GM21619 (cell line): ENCODE measurements around the gene CLCNKB.
A peak's percentile ranks its signal among the peaks of the same experiment; 100 is the strongest.
"Not testable (repeated sequence)": the region's sequence is repeated elsewhere in the genome, so short reads cannot be mapped to it uniquely, and the experiment has no call there.

Experiments used
- ATAC-seq: cut with Tn5 transposase; IDR thresholded peaks from one replicate; pipeline ENCODE4 v1.9.1; 2021; ENCODE audit not compliant: unreplicated experiment

Gene CLCNKB

DNA sequence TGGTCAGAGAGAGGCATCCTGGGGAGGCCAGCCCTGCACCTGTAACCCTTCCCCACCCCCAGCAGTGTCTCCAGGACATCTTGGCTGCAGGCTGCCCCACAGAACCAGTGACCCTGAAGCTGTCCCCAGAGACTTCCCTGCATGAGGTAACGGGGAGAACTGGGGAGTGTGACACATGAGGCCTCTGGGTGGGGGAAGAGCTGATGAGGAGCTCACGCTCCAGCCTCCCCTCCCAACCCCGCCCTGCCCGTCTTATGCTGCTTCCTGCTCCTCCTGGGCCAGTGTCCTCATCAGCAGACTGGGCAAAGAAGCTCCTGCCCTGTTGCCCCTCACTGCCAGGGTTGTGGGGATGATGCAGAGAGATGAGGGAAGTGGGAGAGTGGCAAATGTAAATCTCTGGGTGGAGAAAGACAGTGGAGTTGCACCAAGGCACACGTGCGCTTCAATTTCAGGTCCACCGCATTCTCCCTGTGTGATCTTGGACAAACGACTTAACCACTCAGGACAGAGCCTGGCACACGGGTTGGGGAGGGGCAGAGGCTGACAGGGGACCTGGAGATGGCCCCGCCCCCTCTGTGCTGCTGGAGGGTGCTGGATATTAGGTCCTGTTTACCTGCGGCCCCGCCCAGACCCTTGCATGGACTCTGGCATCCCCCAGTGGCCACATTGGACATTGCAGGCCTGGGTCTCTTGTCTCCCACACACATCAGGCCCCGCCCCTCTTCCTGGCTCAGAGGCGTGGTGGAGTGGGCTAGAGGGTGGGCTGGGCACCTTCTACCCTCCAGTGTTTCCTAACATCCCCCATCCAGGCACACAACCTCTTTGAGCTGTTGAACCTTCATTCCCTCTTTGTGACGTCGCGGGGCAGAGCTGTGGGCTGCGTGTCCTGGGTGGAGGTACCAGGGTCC is 12.3 kb downstream of the CLCNKB start:
- ATAC-seq, result peak; percentile 73

DNA sequence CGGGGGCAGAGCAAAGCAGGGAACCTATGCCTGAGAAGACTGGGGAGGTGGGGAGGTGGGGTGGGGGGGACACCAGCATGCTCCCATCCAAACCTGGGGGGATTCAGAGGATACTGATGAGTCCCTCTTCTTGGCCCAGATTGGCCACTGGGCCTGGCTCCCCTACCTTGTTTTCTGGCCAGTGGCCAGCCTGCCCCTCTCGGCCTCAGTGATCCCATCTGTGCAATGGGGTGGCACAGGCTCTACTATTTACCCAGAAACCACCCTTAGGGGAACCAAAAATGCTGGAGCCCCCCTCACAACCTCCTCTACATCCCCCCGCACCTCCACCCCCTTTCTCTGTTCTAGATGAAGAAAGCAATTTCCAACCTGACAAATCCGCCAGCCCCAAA is 12.9 kb downstream of the CLCNKB start:
- ATAC-seq, result not testable (repeated sequence)

DNA sequence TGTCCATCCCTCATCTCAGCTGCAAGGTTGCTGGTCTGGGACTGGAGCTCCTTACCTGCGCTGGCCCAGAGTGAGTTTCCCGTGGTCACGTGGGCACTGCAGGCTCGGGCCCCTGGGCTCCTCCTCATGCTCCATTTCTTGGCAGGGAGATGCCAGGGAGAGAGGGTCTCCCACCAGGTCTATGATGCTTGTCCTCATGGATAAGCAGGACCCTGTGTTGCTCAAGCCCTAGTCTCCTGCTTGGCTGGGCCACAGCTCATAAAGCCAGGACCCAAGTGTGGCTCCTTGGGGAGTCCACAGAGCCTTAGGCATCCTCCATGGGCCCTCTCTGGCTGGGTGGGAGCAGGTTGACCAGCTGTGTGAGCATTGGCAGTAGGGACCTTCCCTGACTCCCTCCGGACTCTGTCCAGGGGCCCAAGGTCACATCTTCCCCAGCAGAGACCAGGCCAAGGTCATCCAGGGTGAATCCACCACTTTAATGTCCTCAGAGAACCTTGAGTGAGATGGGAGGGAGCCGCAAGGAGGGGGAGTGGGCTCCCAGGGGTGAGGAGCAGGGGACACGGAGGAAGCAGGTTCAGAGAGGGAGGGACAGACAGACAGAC is 13.8 kb downstream of the CLCNKB start:
- ATAC-seq, result not testable (repeated sequence)

DNA sequence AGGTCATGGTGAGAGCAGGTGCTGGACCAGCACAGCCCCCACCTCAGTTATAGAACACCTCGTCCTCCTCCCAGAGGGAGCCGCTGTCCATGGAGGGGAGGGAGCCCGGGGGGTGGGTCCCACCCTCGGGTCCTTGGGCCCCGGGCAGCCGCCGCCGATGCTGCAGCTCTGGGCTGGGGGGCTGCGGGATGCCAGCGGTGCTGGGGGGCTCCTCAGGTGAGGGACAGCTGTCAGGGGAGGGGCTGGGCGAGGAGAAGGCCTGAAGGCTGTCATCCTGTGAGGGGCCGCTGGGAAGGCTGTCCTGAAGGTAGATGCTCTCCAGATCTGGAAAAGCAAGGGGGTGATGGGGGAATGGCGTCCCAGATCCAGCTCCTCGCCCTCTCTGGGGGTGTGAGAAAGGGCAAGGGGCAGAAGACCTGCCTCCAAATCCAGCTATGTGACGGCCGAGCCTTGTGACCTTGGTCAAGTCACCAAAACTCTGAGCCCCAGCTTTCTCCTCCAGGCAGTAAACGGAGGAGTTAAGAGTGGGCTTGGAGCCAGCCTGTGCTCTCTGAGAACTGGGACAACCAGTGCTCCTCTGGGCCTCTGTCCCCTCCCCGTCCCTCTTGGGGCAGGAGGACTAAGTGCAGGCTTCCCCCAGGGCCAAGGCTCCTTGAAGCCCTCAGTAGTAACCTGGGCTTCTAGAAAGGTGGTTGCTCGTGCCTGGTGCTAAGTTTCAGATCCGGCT is 15.0 kb downstream of the CLCNKB start:
- not testable (repeated sequence) for ATAC-seq

DNA sequence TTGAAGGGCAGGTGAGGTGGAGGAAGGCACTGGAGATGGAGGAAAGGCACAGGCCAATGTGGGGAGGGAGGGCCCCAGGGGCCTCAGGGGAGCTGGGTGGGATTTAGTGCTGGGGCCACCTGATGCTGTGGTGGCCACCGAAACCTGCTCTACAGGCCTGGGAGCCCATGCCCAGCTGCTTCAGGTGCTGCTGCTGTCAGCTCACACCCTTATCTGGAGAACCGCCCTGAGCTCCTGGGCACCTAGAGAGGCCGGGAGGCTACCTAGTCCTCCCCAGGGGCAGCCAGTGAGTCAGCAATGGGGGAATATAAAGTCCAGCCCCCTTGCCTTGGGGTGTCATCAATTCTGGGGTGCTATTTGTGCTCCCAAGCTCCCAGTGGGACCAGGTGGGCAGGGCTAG is 17.7 kb downstream of the CLCNKB start:
- ATAC-seq, result no peak

DNA sequence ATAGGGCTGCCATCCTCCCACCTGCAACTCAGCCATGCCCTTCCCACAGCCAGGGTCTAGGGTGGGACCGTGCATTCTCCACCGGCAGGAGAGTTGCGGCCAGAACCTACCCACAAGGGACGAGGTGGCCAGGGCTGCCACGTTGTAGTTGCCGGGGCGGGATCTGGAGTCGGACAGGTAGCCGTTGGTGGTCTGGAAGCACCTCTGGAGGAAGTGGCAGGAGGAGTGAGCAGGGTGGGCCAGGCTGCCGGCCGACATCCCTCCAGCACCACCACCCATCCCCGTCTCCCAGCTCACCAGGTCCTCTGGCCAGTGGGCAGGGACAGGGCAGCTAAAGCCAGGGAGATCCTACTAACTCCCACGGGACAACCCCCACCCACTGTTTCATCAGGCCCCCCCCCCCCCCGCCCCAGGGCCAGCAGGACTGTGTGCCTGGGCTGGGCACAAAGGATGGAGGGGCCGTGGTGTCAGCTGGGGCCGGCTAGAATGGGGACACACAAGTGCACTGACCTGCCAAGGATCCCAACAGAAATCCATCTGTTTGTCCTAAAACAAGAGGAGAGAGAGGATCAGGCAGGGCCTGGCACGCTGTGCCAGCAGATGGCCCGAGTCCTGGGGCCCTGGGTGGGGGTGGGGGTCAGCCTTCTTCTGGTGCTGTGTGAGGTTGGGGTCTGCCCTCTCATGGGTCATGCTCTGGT is 18.6 kb downstream of the CLCNKB start:
- ATAC-seq, result not testable (repeated sequence)

DNA sequence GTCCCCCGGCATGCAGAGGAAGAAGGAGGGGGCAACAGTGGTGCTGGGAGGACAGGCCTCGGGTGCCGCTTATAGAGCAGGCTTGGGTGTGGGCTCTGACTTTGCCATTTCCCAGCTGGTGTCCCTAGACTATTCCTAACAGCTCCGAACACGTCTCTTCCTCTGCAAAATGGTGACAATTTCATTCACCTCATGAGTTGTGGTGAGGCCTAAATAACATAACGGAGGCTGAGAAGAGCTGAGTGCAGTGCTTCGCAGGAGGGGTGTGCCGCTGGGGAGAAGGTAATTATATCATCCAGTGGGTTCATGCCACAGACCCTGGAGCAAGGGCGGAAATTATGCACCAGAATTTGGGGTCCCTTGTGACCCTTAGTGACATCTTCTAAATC is 19.1 kb downstream of the CLCNKB start:
- ATAC-seq, result not testable (repeated sequence)

DNA sequence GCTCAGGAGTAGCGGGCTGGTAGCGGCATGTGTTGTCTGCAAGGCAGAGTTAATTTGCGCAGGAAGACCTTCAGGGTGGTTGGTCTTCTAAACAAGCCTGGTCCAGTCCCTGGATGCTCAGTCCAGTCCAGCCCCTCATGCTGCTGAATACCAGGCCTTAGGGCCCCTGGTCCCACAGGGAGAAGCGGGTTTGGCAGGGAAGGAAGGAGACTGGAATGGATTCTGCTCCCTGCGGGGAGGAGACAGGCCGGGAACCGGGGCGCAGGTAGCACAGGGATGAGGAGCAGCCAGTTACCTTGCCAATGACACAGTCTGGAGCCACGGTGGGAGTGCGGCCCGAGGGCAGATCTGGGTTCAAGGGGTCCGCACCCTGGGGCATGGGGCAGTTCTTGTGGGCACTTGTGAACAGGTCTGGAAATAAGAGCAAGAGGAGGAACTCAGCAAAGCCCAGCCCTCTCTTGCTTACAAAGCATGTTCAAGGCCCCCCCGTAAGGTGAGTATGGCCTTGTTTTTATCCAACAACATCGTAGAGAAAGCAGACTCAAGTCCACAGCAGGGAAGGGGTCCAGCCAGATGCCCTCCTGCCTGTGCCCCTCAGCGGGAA is 19.7 kb downstream of the CLCNKB start:
- no peak for ATAC-seq

DNA sequence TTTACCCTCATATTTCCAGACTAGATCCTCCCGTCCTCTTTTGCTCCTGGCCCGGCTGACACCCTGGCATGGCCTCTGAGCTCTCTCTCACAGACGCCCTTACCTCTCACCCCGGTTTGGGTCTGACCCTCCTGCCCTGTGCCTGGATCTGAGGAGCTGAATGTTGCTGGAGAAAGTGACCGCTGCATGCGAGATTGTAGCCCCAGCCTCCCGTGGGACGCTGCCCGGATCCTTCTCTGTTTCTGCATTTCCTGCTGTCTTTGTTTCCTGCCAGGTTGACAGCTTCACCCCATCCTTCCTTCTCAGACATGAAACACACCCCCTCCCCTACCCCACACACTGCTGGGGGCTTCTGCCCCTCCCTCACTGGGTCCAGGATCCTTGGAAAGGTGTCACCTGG is 20.3 kb downstream of the CLCNKB start:
- ATAC-seq, result no peak

DNA sequence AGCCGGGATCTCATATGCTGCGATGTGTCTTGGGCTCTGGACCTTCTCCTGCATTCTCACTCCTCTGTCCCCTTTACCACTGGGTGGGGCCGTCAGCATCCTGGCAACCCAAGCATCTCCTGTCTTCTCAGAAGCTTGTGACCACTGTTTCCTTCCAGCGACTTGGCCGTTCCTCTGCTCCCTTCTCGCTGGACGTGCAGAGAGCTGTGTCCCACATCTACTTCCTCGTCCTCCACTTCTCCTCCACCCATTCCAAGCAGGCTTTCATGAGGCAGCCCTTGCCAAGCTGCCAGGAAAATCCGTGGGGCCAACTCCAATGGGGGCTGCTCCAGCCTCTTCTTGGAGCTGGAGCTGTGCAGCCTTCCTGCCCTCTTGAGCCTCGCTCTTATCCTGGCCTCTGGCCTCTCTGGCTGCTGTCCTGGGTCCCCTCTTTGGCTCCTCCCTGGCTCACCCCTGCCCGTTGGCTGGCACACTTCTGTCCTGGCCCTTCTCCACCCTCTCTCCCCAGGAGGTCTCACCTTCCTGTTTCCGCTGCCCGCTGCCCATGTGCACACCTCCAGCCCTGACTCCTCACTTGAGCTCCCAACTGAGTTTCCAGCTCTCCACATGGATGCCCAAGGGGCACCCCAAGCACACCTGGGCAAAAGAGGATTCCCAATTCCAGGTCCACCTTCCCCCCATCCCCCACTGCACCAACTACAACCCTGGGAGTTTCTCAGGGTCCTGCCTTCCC is 21.1 kb downstream of the CLCNKB start:
- no peak for ATAC-seq

DNA sequence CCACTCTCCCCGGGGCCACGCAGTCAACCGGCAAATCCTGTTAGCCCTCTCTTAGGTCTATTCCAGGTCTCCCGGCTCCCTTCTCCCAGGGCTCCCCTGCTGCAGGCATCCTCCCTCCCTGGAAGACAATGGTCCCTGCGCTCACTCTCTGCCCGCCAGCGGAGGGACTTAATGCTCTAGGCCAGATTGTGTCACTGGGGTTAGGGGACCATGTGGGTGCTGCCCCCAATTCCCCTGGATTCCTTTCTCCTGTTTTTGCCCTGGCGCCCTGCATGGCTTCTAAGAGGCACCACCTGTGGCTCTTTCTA is 21.6 kb downstream of the CLCNKB start:
- no peak for ATAC-seq

DNA sequence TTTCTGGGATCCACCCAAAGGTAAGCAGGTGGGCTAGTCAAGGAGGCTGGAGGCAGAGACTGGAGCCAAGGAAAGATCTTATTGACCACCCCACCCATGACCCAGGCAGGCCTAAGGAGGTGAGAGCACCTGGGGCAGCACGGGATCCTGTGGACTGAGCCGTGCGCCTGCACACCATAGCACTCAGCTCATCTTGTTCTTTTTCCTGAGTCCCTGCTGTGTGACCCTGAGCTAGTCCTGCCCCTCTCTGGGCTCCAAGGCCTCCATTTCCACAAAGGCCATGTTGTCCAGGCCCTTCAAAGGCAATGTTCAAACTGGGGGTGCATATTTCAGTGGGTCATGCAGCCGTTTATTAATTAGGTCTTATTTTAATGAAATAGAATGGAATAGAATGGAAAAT is 22.7 kb downstream of the CLCNKB start:
- ATAC-seq, result no peak

DNA sequence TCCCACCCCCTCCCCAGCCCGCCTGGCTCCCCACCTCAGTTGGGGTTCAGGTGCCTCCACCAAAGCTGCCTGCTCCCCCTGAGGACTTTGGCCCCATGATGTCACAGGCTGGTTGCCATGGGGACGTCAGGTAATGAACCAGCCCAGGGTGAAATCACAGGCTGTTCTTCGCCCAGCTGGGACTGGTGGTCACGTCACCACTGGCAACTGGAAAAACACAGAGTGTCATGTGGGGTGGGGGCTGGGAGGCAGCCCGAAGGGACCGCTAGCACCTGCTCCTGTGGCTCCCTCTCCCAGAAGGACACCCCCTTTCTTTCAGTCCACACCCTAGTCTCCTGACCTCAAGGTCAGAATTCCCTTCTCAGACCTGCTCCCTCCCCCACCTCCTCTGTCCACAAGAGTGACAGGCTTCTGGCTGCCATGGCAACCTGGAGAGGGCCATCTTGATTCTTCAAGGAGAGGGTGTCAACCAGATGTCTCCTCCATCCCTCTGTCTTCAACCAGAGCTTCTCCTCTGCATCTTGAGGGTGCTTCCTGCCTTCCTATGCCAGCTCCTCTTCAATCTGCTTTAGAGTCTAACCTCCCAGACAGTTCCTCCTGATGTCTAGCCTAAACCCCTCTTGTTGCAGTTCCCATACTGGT is 23.7 kb downstream of the CLCNKB start:
- no peak for ATAC-seq

DNA sequence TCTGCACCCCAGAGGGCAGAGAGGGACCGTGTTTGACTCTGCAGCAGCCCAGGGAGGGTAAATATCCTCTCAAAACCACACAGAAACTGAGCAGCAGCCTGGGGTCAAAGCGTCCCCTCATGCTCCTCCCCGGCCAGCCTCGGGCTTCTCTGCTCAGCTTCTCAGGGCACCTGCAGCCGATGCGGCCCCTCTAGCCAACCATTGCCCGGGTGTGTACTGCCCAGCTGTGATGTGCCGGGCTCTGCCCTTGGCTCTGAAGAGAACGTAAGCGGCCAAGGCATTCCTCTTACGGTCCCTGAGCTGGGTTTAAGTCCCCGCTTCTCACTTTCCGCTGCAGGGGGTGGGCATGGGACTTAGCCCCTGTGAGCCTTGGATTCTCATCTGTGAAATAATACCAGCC is 24.4 kb downstream of the CLCNKB start:
- ATAC-seq, result no peak

DNA sequence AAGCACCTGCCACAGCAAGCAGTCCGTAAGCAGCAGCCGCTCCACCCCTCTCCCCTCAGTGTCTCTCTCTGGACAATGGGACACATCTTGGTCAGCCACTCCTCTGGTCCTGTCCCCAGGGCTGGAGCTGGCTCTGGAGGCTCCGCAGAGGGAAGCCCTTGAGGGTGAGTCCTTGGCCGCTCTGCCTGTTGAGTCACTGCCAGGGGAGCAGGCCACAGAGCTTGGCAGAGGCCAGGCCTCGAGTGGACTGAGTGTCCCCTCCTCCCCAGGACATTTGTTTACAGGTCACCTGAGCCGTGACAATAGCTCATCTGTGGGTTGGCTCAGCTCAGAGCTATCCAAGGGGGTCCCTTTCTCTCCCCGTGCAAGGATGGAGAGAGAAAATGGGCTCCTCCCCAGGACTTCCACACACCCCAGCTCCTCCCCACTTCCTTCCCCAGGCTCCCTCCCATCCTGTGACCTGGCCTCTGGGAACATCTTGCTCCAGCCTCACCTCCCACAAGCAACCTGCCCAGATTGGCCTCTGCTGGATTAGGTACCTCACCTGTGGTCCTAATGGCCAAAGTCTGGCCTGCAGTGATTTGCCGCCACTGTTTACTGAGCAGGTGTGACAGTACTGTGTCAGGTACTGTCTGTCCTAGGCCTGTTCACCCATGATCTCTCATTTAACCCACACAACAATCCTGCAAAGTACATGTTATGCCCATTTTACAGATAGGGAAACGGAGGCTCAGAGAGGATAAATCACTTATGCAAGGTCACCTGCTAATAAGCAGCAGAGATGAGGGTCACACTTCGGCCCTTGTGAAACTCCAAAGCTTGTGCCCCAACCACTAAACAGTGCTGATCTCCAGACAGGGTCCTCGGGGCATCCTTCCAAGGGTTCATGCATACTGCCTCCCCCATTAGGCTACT is 25.0 kb downstream of the CLCNKB start:
- no peak for ATAC-seq

DNA sequence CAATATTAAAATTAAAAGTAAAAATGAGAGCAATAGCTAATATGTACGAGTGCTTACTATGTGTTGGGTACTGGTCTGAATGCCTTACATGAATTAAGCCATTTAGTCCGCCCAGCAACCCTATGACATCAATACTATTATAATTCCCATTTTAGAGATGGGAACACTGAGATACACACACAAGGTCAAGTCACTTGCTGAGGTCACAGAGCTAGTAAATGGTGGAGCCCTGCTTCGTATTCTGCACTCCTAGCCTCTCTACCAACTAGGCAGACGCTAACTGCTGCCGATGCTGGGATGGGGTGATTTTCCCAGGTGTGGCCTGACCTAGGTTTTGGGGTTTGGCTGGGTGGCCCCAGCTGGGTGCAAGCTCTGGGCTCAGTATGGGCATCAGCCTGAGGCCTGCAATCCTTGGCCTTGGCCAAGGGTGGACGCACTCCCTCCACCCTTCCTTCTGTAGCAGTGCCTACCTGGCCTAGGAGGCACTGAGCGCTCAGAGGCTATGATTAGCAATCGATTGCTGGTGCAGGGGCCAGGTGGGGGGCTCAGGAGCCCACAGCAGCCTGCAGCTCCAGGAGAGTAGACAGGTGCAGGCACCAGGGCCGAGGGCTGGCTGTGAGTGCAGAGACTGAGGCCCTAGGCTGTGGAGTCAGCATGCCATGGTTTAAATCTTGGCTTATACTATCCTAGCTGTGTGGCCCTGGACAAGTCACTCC is 27.2 kb downstream of the CLCNKB start:
- ATAC-seq, result no peak

DNA sequence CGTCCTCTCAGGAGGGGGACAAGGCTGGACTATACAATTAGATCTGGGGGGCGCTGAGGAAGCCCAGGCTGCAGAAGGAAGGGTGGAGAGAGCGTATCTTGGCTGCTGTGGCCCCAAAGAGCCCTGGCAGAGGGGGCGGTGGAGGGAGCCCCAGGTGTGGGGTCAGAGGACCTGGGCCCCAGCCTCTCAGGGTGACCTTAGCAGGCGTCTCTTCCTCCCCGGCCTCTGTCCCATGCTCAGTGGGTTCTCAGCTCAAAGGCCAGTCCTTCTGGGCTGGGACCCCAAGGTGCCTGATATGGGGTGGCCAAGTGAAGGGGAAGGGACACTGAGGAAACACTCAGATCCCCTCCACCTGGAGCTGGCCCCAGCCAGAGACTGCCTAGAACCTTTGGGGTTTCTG is 28.0 kb downstream of the CLCNKB start:
- ATAC-seq, result no peak

DNA sequence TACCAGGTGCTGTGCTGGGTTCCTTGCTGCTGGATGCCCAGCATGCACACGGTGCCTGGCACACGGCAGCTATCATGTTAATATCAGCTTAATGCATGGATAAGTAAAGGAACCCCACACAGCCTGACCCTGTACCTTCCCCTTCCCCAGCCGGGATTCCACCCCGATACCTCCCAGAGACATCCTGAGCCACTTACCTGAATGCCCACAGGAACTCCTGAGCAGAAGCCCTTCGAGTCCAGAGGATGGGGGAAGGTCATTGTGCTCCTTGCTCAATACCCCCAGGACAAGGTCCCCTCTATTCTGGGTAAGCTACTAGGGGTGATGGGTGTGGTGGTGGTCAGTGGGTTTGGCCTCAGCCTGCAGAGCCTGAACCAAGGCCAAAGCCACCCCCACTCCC is 28.5 kb downstream of the CLCNKB start:
- no peak for ATAC-seq
